BJ (cell line): ENCODE measurements around the gene NCOA1. TPM values are rescaled to one million over a fixed set of nuclear protein-coding genes. Genes with fewer than 3 reads are reported as not detected.

Experiments used
- CTCF ChIA-PET: fragments of 350-600 bp; formaldehyde crosslinking; extraction: SDS; loops from one replicate; lab custom pipeline; 2021; ENCODE audit warnings: antibody characterized with exemption, inconsistent platforms; lab: Yijun Ruan, JAX
- POLR2A ChIA-PET: fragments of 300-600 bp; sonication (Branson Sonifier 250); formaldehyde crosslinking; extraction: SDS; loops from one replicate; lab custom pipeline; 2021; ENCODE audit warnings: antibody characterized with exemption; lab: Charles Lee
- DNase-seq: peaks from one replicate; pipeline ENCODE4 v3.0.0-alpha.2; 2011; ENCODE audit warnings: low read depth
- H3K27me3 ChIP-seq: 2 replicates; pipeline ENCODE4 v1.6.0; 2011; ENCODE audit warnings: low read length; ENCODE audit not compliant: control insufficient read depth, insufficient read depth
- H3K36me3 ChIP-seq: 2 replicates; pipeline ENCODE4 v1.5.1; 2011; ENCODE audit warnings: low read length; ENCODE audit not compliant: control insufficient read depth, insufficient read depth
- H3K4me3 ChIP-seq: 2 replicates; pipeline ENCODE4 v1.5.1; 2011; ENCODE audit warnings: low read depth, mild to moderate bottlenecking, control low read depth, low read length
- polyA plus RNA-seq: library from polyadenylated mRNA; depleted of rRNA; stranded (reverse); fragments of >200 nt; gene quantifications from 2 replicates; pipeline ENCODE4 v1.2.3, GENCODE V29; 2011
- TF ChIP-seq, protein P1 (sequence below): IDR thresholded peaks from 2 replicates; pipeline ENCODE4 v1.5.1; 2011; ENCODE audit warnings: low read depth, mild to moderate bottlenecking, control low read depth, inconsistent platforms, low read length, moderate library complexity; ENCODE audit not compliant: insufficient read depth

NCOA1 gene
- polyA plus RNA-seq, 1 experiment, result 16.0 TPM

GRCh38 chr2:24724111-24724775 is 233.2 kb downstream of the NCOA1 start:
- DNase-seq, result peak; percentile 46
- no peak overlapping the region for H3K4me3 ChIP-seq
- no peaks in the 10 kb centered on the region for H3K27me3 ChIP-seq
- CTCF ChIA-PET, result no interaction called here
- TF ChIP-seq, protein P1, sequence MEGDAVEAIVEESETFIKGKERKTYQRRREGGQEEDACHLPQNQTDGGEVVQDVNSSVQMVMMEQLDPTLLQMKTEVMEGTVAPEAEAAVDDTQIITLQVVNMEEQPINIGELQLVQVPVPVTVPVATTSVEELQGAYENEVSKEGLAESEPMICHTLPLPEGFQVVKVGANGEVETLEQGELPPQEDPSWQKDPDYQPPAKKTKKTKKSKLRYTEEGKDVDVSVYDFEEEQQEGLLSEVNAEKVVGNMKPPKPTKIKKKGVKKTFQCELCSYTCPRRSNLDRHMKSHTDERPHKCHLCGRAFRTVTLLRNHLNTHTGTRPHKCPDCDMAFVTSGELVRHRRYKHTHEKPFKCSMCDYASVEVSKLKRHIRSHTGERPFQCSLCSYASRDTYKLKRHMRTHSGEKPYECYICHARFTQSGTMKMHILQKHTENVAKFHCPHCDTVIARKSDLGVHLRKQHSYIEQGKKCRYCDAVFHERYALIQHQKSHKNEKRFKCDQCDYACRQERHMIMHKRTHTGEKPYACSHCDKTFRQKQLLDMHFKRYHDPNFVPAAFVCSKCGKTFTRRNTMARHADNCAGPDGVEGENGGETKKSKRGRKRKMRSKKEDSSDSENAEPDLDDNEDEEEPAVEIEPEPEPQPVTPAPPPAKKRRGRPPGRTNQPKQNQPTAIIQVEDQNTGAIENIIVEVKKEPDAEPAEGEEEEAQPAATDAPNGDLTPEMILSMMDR, result no peak
- H3K36me3 ChIP-seq, result no peaks in the 10 kb centered on the region
- POLR2A ChIA-PET, result no interaction called here

GRCh38 chr2:24725956-24726355 is 234.9 kb downstream of the NCOA1 start:
- CTCF ChIA-PET, result no interaction called here
- TF ChIP-seq, protein P1, result no peak
- H3K27me3 ChIP-seq, result no peaks in the 10 kb centered on the region
- no peak overlapping the region for H3K4me3 ChIP-seq
- POLR2A ChIA-PET, result no interaction called here
- DNase-seq, result no peak
- no peaks in the 10 kb centered on the region for H3K36me3 ChIP-seq

GRCh38 chr2:24730481-24730880 is 239.4 kb downstream of the NCOA1 start:
- Histone ChIP-seq H3K27me3 (no peaks in the 10 kb centered on the region), H3K4me3 (no peak overlapping the region), H3K36me3 (no peaks in the 10 kb centered on the region)
- no peak for DNase-seq
- POLR2A ChIA-PET, result no interaction called here
- CTCF ChIA-PET, result no interaction called here
- TF ChIP-seq, protein P1, result no peak

DNA sequence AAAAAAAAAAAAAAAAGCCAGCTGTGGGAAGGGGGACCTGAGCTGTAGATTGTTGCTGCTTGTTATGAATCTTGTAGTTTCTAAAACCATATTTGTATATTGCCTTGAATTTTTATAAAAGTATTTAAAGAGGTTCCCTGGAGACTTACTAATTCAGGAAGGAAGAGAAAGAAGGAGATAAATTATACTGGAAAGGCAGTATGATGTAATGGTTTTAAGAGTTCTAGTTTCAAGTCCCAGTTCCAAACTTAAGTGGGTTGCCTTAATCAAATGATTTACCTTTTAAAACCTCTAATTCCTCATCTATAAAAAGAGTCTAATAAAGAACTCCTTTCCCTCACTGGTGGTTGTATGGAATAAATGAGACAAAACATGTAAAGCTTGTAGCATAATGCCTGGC is 240.0 kb downstream of the NCOA1 start:
- ChIA-PET POLR2A (interaction anchor here (0.6 kb wide), 1 partner anchor 276 kb away, joined by 7 read pairs; no protein-coding TSS in a partner anchor), CTCF (no interaction called here)
- TF ChIP-seq, protein P1, result no peak
- no peak for DNase-seq
- H3K36me3 ChIP-seq, result no peaks in the 10 kb centered on the region
- H3K27me3 ChIP-seq, result no peaks in the 10 kb centered on the region
- H3K4me3 ChIP-seq, result no peak overlapping the region

DNA sequence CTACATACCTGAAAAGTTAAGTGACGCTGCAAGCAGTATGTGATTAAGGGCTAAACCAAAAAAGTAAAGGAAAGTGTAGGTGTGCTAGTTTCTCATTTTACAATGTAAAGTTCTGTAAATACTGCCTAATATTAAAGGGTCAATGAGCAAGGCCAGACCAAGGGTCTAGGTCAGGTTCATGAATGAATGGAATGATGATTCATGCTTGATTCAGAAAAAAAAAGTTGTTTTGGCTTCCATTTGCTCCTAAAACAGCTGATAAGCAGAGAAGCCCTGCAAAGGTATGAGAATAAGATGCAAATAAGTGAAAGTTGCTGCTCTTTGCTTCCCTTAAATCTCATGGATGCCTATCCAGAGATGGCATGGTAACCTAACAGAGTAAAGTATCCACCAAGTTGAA is 240.9 kb downstream of the NCOA1 start:
- Histone ChIP-seq H3K4me3 (no peak overlapping the region), H3K27me3 (no peaks in the 10 kb centered on the region), H3K36me3 (no peaks in the 10 kb centered on the region)
- POLR2A ChIA-PET, result interaction anchor here (0.6 kb wide), 1 partner anchor 39 kb away, joined by 3 read pairs; no protein-coding TSS in a partner anchor
- DNase-seq, result no peak
- CTCF ChIA-PET, result no interaction called here
- TF ChIP-seq, protein P1, result no peak
